Measurements from ENCODE around the gene PIM2. TPM values are rescaled to one million over a fixed set of nuclear protein-coding genes. Genes with fewer than 3 reads are reported as not detected.
"Not testable (repeated sequence)": the region's sequence is repeated elsewhere in the genome, so short reads cannot be mapped to it uniquely, and the experiment has no call there.

PIM2 gene
- total RNA-seq, 1 experiment from 2014 or later: 4.4 TPM

- no peaks in the 10 kb centered on the region for H3K9me3 ChIP-seq (ENCODE audit: insufficient read depth, low read depth)
- no peak overlapping the region for H2AFZ ChIP-seq
- peak overlapping the region; percentile 72 for H3K4me2 ChIP-seq
- TF ChIP-seq, protein P1, sequence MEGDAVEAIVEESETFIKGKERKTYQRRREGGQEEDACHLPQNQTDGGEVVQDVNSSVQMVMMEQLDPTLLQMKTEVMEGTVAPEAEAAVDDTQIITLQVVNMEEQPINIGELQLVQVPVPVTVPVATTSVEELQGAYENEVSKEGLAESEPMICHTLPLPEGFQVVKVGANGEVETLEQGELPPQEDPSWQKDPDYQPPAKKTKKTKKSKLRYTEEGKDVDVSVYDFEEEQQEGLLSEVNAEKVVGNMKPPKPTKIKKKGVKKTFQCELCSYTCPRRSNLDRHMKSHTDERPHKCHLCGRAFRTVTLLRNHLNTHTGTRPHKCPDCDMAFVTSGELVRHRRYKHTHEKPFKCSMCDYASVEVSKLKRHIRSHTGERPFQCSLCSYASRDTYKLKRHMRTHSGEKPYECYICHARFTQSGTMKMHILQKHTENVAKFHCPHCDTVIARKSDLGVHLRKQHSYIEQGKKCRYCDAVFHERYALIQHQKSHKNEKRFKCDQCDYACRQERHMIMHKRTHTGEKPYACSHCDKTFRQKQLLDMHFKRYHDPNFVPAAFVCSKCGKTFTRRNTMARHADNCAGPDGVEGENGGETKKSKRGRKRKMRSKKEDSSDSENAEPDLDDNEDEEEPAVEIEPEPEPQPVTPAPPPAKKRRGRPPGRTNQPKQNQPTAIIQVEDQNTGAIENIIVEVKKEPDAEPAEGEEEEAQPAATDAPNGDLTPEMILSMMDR (conservative IDR thresholded peaks at IDR 0.05): peak; percentile 49; the same call in 1 of the 2 replicates
- no peak for TF ChIP-seq EZH2 (IDR thresholded peaks at IDR 0.05; ENCODE audit: low read depth)
- DNase-seq: peak; percentile 75 to 81
- ChIA-PET POLR2A (ENCODE audit: unreplicated experiment) (interaction anchor here (0.6 to 0.7 kb wide), 3 partner anchors 24 to 86 kb away, joined by 3 to 5 read pairs (median 5); no protein-coding TSS in a partner anchor), CTCF (no interaction called here)
- H4K20me1 ChIP-seq (ENCODE audit: insufficient read depth): no peaks in the 10 kb centered on the region
- H3K36me3 ChIP-seq (ENCODE audit: low read depth): no peaks in the 10 kb centered on the region
- H3K9me2 ChIP-seq (ENCODE audit: insufficient read depth): no peaks in the 10 kb centered on the region
- H3K27me3 ChIP-seq (ENCODE audit: insufficient read depth, low read depth): no peaks in the 10 kb centered on the region
- intact Hi-C loops (cut with micrococcal nuclease; ENCODE audit: unreplicated experiment): no loop called here
- H3K27ac ChIP-seq: no peak overlapping the region
- no peaks in the 10 kb centered on the region for H3F3A ChIP-seq (ENCODE audit: insufficient read depth, low read depth)
- peak overlapping the region; percentile 44; the same call in 1 of the 2 replicates for H3K4me3 ChIP-seq
- no peaks in the 10 kb centered on the region for H3K4me1 ChIP-seq (replicated peaks; ENCODE audit: insufficient read depth)
- BruUV-seq (replicated peaks): no TSS peak
- peaks cover 5% of the 10 kb centered on the region for H3K79me2 ChIP-seq (ENCODE audit: low read depth)
These were observed 27.2 kb downstream of the PIM2 start for GRCh38 chrX:48891402-48892288.

DNA sequence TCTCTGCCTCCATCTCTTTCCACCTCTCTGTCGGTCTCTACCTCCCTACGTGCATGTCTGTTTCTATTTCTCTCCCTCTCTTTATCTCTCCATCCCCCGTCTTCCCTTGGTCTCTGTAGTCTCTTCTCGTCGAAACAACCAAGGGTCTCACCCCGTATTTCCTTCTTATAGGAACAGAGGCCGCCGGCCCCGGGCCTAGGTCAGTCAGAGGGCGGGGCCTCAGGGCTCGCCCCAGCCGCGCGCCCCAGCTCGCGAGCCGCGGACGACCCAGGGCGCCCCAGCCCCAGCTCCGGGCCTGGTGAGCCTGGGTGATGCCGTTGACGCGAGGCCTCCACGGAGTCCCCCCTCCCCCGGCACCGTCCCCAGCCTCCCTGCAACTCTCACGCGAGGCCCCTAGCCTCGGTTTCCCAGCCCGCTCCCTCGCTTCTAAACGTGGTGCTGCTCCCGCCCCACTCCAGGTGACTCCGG, 27.9 kb downstream of the PIM2 start:
- no peak overlapping the region for H2AFZ ChIP-seq
- H3F3A ChIP-seq (ENCODE audit: insufficient read depth, low read depth): no peaks in the 10 kb centered on the region
- H3K79me2 ChIP-seq (ENCODE audit: low read depth): no peaks in the 10 kb centered on the region
- CTCF ChIA-PET: no interaction called here
- no peaks in the 10 kb centered on the region for H3K9me2 ChIP-seq (ENCODE audit: insufficient read depth)
- H3K4me3 ChIP-seq: peak overlapping the region; percentile 44; the same call in 1 of the 2 replicates
- H3K9me3 ChIP-seq (ENCODE audit: insufficient read depth, low read depth): no peaks in the 10 kb centered on the region
- POLR2A ChIA-PET (ENCODE audit: unreplicated experiment): interaction anchor here (0.7 kb wide), 1 partner anchor 85 kb away, joined by 5 read pairs; no protein-coding TSS in a partner anchor
- H4K20me1 ChIP-seq (ENCODE audit: insufficient read depth): no peaks in the 10 kb centered on the region
- BruUV-seq (replicated peaks): no TSS peak
- H3K36me3 ChIP-seq (ENCODE audit: low read depth): no peaks in the 10 kb centered on the region
- intact Hi-C loops (cut with micrococcal nuclease; ENCODE audit: unreplicated experiment): no loop called here
- H3K4me2 ChIP-seq: peak overlapping the region; percentile 72
- no peak overlapping the region for H3K27ac ChIP-seq
- H3K4me1 ChIP-seq (replicated peaks; ENCODE audit: insufficient read depth): no peaks in the 10 kb centered on the region
- TF ChIP-seq EZH2 (IDR thresholded peaks at IDR 0.05; ENCODE audit: low read depth): no peak
- TF ChIP-seq, protein P1 (conservative IDR thresholded peaks at IDR 0.05): no peak
- no peak for DNase-seq
- no peaks in the 10 kb centered on the region for H3K27me3 ChIP-seq (ENCODE audit: insufficient read depth, low read depth)

GRCh38 chrX:48890296-48890925, 28.4 kb downstream of the PIM2 start:
- BruUV-seq (replicated peaks): no TSS peak
- no peaks in the 10 kb centered on the region for H3K27me3 ChIP-seq (ENCODE audit: insufficient read depth, low read depth)
- intact Hi-C loops (cut with micrococcal nuclease; ENCODE audit: unreplicated experiment): no loop called here
- POLR2A ChIA-PET (ENCODE audit: unreplicated experiment): no interaction called here
- H3K36me3 ChIP-seq (ENCODE audit: low read depth): no peaks in the 10 kb centered on the region
- H2AFZ ChIP-seq: no peak overlapping the region
- no peaks in the 10 kb centered on the region for H3K79me2 ChIP-seq (ENCODE audit: low read depth)
- DNase-seq: no peak
- CTCF ChIA-PET: no interaction called here
- no peaks in the 10 kb centered on the region for H3K9me3 ChIP-seq (ENCODE audit: insufficient read depth, low read depth)
- peak overlapping the region; percentile 72; the same call in 1 of the 2 replicates for H3K4me2 ChIP-seq
- TF ChIP-seq, protein P1 (conservative IDR thresholded peaks at IDR 0.05): no peak
- no peak for TF ChIP-seq EZH2 (IDR thresholded peaks at IDR 0.05; ENCODE audit: low read depth)
- H4K20me1 ChIP-seq (ENCODE audit: insufficient read depth): no peaks in the 10 kb centered on the region
- H3K27ac ChIP-seq: no peak overlapping the region
- no peak overlapping the region for H3K4me3 ChIP-seq
- no peaks in the 10 kb centered on the region for H3K4me1 ChIP-seq (replicated peaks; ENCODE audit: insufficient read depth)
- H3K9me2 ChIP-seq (ENCODE audit: insufficient read depth): no peaks in the 10 kb centered on the region
- no peaks in the 10 kb centered on the region for H3F3A ChIP-seq (ENCODE audit: insufficient read depth, low read depth)

- H3K9me3 ChIP-seq (ENCODE audit: insufficient read depth, low read depth); H3K27ac ChIP-seq; CTCF ChIA-PET; H2AFZ ChIP-seq; H3K4me2 ChIP-seq; H3K36me3 ChIP-seq (ENCODE audit: low read depth); DNase-seq; H3K4me1 ChIP-seq (replicated peaks; ENCODE audit: insufficient read depth); H4K20me1 ChIP-seq (ENCODE audit: insufficient read depth); BruUV-seq (replicated peaks); H3K9me2 ChIP-seq (ENCODE audit: insufficient read depth); intact Hi-C loops (cut with micrococcal nuclease; ENCODE audit: unreplicated experiment); H3K27me3 ChIP-seq (ENCODE audit: insufficient read depth, low read depth); H3K4me3 ChIP-seq; H3K79me2 ChIP-seq (ENCODE audit: low read depth); H3F3A ChIP-seq (ENCODE audit: insufficient read depth, low read depth): not testable (repeated sequence)
- POLR2A ChIA-PET (ENCODE audit: unreplicated experiment): interaction anchor here (0.7 kb wide), 1 partner anchor 72 kb away, joined by 12 read pairs; no protein-coding TSS in a partner anchor
These were observed 32.2 kb downstream of the PIM2 start for GRCh38 chrX:48886586-48886985.
